Ishikawa (cell line): ENCODE results near the gene ALDH6A1.

Source experiments
- CEBPB ChIP-seq: IDR thresholded peaks from 2 replicates; pipeline ENCODE4 v1.6.1; 2012
- CREB1 ChIP-seq: IDR thresholded peaks from 2 replicates; pipeline ENCODE4 v1.6.1; 2012; ENCODE audit warnings: low read depth
- EGR1 ChIP-seq: IDR thresholded peaks from 2 replicates; pipeline ENCODE4 v1.6.1; 2012
- EP300 ChIP-seq: IDR thresholded peaks from 2 replicates; pipeline ENCODE4 v1.6.1; 2012; ENCODE audit warnings: borderline replicate concordance
- FOXM1 ChIP-seq: IDR thresholded peaks from 2 replicates; pipeline ENCODE4 v1.6.1; 2012; ENCODE audit warnings: low read depth, borderline replicate concordance
- NFIC ChIP-seq: IDR thresholded peaks from 2 replicates; pipeline ENCODE4 v1.6.1; 2012
- RAD21 ChIP-seq: IDR thresholded peaks from 2 replicates; pipeline ENCODE4 v1.6.1; 2012; ENCODE audit warnings: low read depth
- REST ChIP-seq: IDR thresholded peaks from 2 replicates; pipeline ENCODE4 v1.6.1; 2012; ENCODE audit warnings: low read depth, mild to moderate bottlenecking
- TAF1 ChIP-seq: IDR thresholded peaks from 2 replicates; pipeline ENCODE4 v1.6.1; 2012; ENCODE audit warnings: low read depth, mild to moderate bottlenecking
- TCF12 ChIP-seq: IDR thresholded peaks from 2 replicates; pipeline ENCODE4 v1.6.1; 2012; ENCODE audit warnings: low read depth
- TEAD4 ChIP-seq: IDR thresholded peaks from 2 replicates; pipeline ENCODE4 v1.6.1; 2012
- YY1 ChIP-seq: IDR thresholded peaks from 2 replicates; pipeline ENCODE4 v1.6.1; 2012; ENCODE audit warnings: low read depth
- ZBTB7A ChIP-seq: IDR thresholded peaks from 2 replicates; pipeline ENCODE4 v1.6.1; 2012; ENCODE audit warnings: low read depth
- TF ChIP-seq, protein P1 (sequence below): IDR thresholded peaks from 2 replicates; pipeline ENCODE4 v1.6.1; 2012
- TF ChIP-seq, protein P2 (sequence below): IDR thresholded peaks from 2 replicates; pipeline ENCODE4 v1.6.1; 2012

Gene ALDH6A1

DNA sequence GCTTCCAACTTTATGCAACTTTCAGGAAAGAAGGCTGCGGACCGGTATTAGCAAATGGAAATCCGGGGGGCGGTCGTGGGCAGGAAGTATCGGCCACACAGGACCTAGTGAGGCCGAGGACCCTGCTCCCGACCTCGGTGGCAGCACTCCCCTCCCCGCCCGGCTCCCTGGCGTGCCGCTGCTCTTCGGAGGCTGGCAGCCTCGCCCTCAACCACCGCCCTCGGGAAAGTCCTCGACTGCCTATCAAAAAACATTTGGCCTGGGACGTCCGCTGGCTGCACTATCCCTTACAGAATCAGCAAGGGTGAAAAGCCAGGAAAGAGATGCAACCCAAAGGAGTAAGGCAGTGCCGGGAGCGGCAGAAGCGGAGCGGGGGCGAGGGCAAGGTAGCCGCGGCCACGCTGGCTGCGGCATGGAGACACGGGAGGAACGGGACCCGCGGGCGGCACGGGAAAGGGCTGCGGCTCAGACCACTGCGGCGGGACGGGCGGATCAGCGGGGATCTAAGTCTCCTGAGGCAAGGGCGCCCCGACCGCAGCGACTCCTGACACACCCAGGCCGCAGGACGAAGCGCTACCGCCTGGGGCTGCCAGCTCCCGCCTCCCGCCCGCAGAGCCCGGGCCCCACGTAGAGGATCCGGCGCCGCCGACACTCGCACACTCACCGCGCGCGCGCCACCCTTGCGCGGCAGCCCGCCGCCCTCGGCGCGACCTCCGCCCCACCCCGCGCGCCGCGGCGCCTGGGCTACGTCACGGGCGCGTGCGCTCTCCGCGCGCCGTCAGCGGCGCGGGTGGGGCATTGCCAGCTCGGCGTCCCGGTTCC is 65.5 kb downstream of the ALDH6A1 start, which contains the start of the genes BBOF1 and ENTPD5:
Gene BBOF1, plus strand, starts transcription at position 764 of the 822 bp plus-strand sequence. CDS start 130 bp downstream, outside the sequence.
Gene ENTPD5, minus strand, starts transcription at position 703 of the 822 bp plus-strand sequence. CDS start 31,186 bp downstream, outside the sequence.
- TF ChIP-seq EP300 (no peak), ZBTB7A (no peak), EGR1 (peak; percentile 48; the same call in 1 of the 2 replicates), TAF1 (no peak; the same call in none of the 2 replicates), FOXM1 (no peak), TCF12 (no peak), YY1 (peak; percentile 54; the same call in 1 of the 2 replicates), CREB1 (peak; percentile 34; the same call in 1 of the 2 replicates), RAD21 (no peak), NFIC (no peak), CEBPB (no peak), REST (no peak), TEAD4 (no peak)
- TF ChIP-seq, protein P1, sequence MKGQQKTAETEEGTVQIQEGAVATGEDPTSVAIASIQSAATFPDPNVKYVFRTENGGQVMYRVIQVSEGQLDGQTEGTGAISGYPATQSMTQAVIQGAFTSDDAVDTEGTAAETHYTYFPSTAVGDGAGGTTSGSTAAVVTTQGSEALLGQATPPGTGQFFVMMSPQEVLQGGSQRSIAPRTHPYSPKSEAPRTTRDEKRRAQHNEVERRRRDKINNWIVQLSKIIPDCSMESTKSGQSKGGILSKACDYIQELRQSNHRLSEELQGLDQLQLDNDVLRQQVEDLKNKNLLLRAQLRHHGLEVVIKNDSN, result peak; percentile 19; the same call in 1 of the 2 replicates
- TF ChIP-seq, protein P2, sequence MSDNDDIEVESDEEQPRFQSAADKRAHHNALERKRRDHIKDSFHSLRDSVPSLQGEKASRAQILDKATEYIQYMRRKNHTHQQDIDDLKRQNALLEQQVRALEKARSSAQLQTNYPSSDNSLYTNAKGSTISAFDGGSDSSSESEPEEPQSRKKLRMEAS, result peak; percentile 54

GRCh38 chr14:74018174-74018585 is 66.1 kb downstream of the ALDH6A1 start:
- TF ChIP-seq RAD21 (no peak), TEAD4 (no peak), TCF12 (no peak), TAF1 (no peak), REST (no peak), EGR1 (no peak), CEBPB (no peak), NFIC (no peak), FOXM1 (no peak), CREB1 (no peak), EP300 (no peak), YY1 (no peak), ZBTB7A (no peak)
- TF ChIP-seq, protein P2, result no peak
- TF ChIP-seq, protein P1, result no peak

DNA sequence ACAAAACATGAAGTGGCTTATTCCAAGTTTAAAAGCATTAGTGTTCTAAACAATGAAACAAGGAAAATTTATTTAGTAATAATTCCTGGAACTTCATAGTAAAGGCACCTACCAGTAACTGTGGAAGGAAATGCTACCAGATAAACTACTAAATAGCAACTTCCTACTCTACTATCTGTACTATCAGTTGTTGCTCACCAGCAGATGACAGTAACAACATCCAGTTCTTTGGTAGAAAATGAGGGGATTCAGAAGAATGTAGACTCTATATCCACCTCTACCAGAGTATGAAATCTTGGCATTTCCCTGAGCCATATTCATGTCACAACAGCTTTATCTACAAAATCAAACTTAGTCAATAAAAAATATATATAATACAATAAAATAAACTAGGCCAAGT is 68.3 kb downstream of the ALDH6A1 start:
- TF ChIP-seq NFIC (no peak), EP300 (no peak), REST (no peak), ZBTB7A (no peak), EGR1 (no peak), TAF1 (no peak)
- TF ChIP-seq, protein P2, result no peak
- TF ChIP-seq, protein P1, result no peak
